Large intestine (tissue), 12 donors: Measurements from ENCODE around the gene LLPH. TPM values are rescaled to one million over a fixed set of nuclear protein-coding genes. Genes with fewer than 3 reads are reported as not detected.
"Not testable (repeated sequence)": the region's sequence is repeated elsewhere in the genome, so short reads cannot be mapped to it uniquely, and the experiment has no call there.

ENCODE experiments used
- DNase-seq, 2 donors: peaks; one replicate each; pipeline versions ENCODE4 v3.0.0 to v3.0.0-alpha.2; 2013
- H3K27ac ChIP-seq: one replicate; pipeline ENCODE4 v1.5.1; 2013; ENCODE audit warnings: low read length
- H3K27me3 ChIP-seq: 2 replicates; pipeline ENCODE4 v1.6.1; 2013; ENCODE audit warnings: low read length; ENCODE audit not compliant: control insufficient read depth, insufficient read depth
- H3K36me3 ChIP-seq: 2 replicates; pipeline ENCODE4 v1.6.1; 2013; ENCODE audit warnings: low read length; ENCODE audit not compliant: control insufficient read depth, insufficient read depth
- H3K4me1 ChIP-seq: one replicate; pipeline ENCODE4 v1.6.1; 2013; ENCODE audit warnings: low read length; ENCODE audit not compliant: control insufficient read depth, insufficient read depth
- H3K4me3 ChIP-seq: one replicate; pipeline ENCODE4 v1.5.1; 2013; ENCODE audit warnings: low read length
- H3K9me3 ChIP-seq: one replicate; pipeline ENCODE4 v1.6.1; 2013; ENCODE audit warnings: mild to moderate bottlenecking, low read depth, low read length, moderate library complexity; ENCODE audit not compliant: control insufficient read depth
- WGBS: methylation state at CpG from one replicate; pipeline ENCODE4 v1.1.5; 2013; ENCODE audit warnings: low lambda C conversion rate; ENCODE audit not compliant: insufficient coverage; 5-methylcytosine and 5-hydroxymethylcytosine counted together
- long read RNA-seq, 11 donors: transcript quantifications; one replicate each; lab custom pipeline, GENCODE V29; 2026
- polyA plus RNA-seq: library from polyadenylated mRNA; unstranded; fragments of 120-200 nt; gene quantifications from one replicate; pipeline ENCODE4 v1.2.1, GENCODE V29; 2013

LLPH gene
- 29.2 TPM for polyA plus RNA-seq
- long read RNA-seq, donor 1, full-length matches to known transcripts: 17 of 17 reads
- long read RNA-seq, donor 1, partial matches to known transcripts: 0 of 17 reads
- long read RNA-seq, donor 1, other reads (novel, unspliced or antisense): 0 of 17 reads
- long read RNA-seq, donor 2, full-length matches to known transcripts: 28 of 36 reads
- long read RNA-seq, donor 2, partial matches to known transcripts: 8 of 36 reads
- long read RNA-seq, donor 2, other reads (novel, unspliced or antisense): 0 of 36 reads
- long read RNA-seq, donor 3: 0 reads
- long read RNA-seq, donor 4, full-length matches to known transcripts: 1 of 1 reads
- long read RNA-seq, donor 4, partial matches to known transcripts: 0 of 1 reads
- long read RNA-seq, donor 4, other reads (novel, unspliced or antisense): 0 of 1 reads
- long read RNA-seq, donor 5, full-length matches to known transcripts: 11 of 11 reads
- long read RNA-seq, donor 5, partial matches to known transcripts: 0 of 11 reads
- long read RNA-seq, donor 5, other reads (novel, unspliced or antisense): 0 of 11 reads
- long read RNA-seq, donor 6, full-length matches to known transcripts: 12 of 20 reads
- long read RNA-seq, donor 6, partial matches to known transcripts: 8 of 20 reads
- long read RNA-seq, donor 6, other reads (novel, unspliced or antisense): 0 of 20 reads
- long read RNA-seq, donor 7, full-length matches to known transcripts: 17 of 17 reads
- long read RNA-seq, donor 7, partial matches to known transcripts: 0 of 17 reads
- long read RNA-seq, donor 7, other reads (novel, unspliced or antisense): 0 of 17 reads
- long read RNA-seq, donor 8, full-length matches to known transcripts: 22 of 22 reads
- long read RNA-seq, donor 8, partial matches to known transcripts: 0 of 22 reads
- long read RNA-seq, donor 8, other reads (novel, unspliced or antisense): 0 of 22 reads
- long read RNA-seq, donor 9, full-length matches to known transcripts: 16 of 22 reads
- long read RNA-seq, donor 9, partial matches to known transcripts: 6 of 22 reads
- long read RNA-seq, donor 9, other reads (novel, unspliced or antisense): 0 of 22 reads
- long read RNA-seq, donor 10, full-length matches to known transcripts: 29 of 29 reads
- long read RNA-seq, donor 10, partial matches to known transcripts: 0 of 29 reads
- long read RNA-seq, donor 10, other reads (novel, unspliced or antisense): 0 of 29 reads
- long read RNA-seq, donor 11, full-length matches to known transcripts: 16 of 16 reads
- long read RNA-seq, donor 11, partial matches to known transcripts: 0 of 16 reads
- long read RNA-seq, donor 11, other reads (novel, unspliced or antisense): 0 of 16 reads

DNA sequence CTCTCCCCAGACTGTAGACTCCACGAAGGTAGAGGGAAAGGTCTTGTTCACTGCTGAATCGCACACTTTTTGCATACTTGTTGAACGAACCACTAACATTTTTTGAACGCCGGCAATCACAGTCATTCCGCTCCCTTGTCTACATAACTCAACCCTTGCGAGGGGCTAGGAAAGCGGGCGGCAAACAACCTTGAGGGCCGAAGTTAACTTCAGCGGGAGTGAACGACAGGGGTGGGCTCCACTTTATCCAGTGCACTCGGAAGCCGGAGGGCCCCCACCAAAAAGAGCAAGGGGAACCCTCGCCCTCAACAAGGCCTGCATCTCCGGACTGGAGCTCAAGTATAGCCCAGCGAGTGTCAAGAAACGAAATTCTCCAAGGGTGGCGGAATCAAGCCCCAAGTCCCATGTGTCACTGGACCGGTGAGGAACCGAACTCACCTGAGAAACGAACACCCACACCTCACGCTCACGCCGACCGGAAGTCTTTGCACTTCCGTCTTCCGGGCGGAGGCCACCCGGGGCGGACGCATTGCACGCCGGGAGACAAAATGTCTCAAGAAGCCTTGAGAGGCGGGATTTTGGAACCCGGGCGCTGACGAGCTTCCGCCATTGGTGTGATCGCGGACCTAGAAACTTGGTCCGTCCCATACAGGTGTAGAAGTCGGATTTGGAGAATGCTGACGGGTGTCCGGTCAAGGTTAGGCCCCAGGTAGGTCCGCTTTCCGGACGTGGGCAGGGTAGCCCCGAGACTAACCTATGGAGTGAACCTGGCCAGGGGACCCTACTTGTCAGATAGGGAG, at the start of gene LLPH:
LLPH (minus strand) TSS at position 484 of the 800 bp plus-strand sequence. CDS start 1,644 bp downstream, outside the sequence.
- H3K4me3 ChIP-seq: peak within 1 kb of the TSS; percentile 88
- WGBS: no CpG with 5 or more reads among the region's 49 CpGs

DNA sequence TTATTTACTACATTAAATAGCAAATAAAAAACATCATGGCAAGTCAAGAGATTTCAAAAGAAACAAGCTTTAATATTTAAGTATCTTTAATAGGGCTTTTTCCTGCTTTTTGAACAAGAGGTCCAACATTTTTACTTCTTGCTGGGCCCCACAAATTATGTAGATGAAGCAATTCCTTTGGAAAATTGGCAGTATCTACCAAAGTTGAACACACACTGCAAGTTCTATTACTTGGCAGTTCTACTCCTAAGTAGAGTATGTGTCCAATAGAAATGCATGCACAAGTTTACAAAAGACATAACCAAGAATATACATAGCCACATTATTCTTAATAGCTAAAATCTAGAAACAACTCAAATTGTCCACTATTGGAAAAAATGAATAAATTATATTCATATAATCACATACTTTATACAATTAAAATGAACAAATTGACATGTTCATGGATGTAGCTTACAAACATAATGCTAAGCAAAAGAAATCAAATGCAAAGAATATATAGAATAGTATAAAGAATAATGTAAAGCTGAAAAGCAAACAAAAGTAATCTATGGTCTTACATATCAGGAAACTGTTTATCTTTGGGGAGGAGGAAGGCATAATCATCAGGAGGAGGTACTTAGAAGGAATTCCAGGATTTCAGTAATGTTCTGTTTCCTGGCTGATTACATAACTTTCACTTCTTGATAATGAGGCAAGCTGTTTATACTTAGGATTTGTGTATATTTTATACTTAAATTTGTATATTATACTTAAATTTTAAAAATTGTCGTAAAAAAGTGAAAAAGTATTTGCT, 45.8 kb upstream of the LLPH start:
- Histone ChIP-seq H3K4me3 (no peak overlapping the region), H3K27ac (no peak overlapping the region), H3K36me3 (no peaks in the 10 kb centered on the region), H3K4me1 (no peaks in the 10 kb centered on the region), H3K27me3 (peaks cover 12% of the 10 kb centered on the region), H3K9me3 (peaks cover 10% of the 10 kb centered on the region)
- no peak for DNase-seq
- no CpG with 5 or more reads among the region's 1 CpG for WGBS

More for the DNA sequence above, at the start of gene LLPH:
- Histone ChIP-seq H3K9me3 (peaks cover 3% of the 10 kb centered on the region), H3K4me1 (peaks cover 4% of the 10 kb centered on the region), H3K27ac (peak within 1 kb of the TSS; percentile 71), H3K27me3 (no peaks in the 10 kb centered on the region), H3K36me3 (peaks cover 22% of the 10 kb centered on the region)
- DNase-seq: peak; percentile 89 to 92

DNA sequence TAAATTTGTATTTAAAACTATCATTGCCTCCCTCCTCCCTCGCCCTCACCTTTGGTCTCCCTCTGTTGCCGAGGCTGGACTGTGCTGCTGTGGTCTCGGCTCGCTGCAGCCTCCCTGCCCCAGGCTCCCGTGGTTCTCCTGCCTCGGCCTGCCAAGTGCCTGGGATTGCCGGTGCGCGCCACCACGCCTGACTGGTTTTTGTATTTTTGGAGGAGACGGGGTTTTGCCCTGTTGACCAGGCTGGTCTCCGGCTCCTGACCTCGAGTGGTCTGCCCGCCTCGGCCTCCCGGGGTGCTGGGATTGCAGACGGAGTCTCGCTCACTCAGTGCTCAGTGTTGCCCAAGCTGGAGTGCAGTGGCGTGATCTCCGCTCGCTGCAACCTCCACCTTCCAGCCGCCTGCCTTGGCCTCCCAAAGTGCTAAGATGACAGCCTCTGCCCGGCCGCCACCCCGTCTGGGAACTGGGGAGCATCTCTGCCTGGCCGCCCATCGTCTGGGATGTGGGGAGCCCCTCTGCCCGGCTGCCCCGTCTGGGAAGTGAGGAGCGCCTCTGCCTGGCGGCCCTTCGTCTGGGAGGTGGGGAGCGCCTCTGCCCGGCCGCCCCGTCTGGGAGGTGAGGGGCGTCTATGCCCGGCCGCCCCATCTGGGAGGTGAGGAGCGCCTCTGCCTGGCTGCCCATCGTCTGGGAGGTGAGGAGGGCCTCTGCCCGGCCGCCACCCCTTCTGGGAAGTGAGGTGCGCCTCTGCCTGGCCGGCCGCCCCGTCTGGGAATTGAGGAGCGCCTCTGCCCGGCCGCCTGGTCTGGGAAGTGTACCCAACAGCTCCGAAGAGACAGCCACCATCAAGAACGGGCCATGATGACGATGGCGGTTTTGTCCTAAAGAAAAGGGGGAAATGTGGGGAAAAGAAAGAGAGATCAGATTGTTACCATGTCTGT, 44.1 kb upstream of the LLPH start:
- not testable (repeated sequence) for H3K27ac ChIP-seq, DNase-seq, H3K36me3 ChIP-seq, H3K4me1 ChIP-seq, H3K9me3 ChIP-seq, H3K4me3 ChIP-seq
- peaks cover 12% of the 10 kb centered on the region for H3K27me3 ChIP-seq
- WGBS: 77% methylated on average over 5 of the region's 54 CpGs

DNA sequence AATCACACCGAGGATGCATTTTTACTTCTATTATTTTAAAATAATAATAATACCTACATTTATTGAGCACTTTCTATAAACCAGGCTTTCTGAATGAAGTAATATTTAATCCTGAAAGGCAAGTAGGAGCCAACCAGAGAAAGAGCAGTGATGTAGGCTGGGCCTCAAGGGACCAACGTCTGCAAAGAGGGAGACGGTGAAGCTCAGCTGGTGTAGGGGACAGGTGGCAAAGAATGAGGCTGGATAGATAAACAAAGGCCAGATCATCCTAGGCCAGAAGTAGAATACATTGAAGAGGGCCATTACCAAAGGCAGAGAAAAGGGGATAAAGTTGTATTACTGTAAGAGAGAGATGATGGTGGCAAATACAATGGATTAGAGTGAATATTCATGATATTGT, 40.1 kb upstream of the LLPH start:
- DNase-seq: no peak
- WGBS: 94% methylated on average over 3 of the region's 3 CpGs
- Histone ChIP-seq H3K27me3 (no peaks in the 10 kb centered on the region), H3K4me3 (peak overlapping the region; percentile 81), H3K9me3 (peaks cover 10% of the 10 kb centered on the region), H3K27ac (peak overlapping the region; percentile 100), H3K36me3 (no peaks in the 10 kb centered on the region), H3K4me1 (peaks cover 9% of the 10 kb centered on the region)

DNA sequence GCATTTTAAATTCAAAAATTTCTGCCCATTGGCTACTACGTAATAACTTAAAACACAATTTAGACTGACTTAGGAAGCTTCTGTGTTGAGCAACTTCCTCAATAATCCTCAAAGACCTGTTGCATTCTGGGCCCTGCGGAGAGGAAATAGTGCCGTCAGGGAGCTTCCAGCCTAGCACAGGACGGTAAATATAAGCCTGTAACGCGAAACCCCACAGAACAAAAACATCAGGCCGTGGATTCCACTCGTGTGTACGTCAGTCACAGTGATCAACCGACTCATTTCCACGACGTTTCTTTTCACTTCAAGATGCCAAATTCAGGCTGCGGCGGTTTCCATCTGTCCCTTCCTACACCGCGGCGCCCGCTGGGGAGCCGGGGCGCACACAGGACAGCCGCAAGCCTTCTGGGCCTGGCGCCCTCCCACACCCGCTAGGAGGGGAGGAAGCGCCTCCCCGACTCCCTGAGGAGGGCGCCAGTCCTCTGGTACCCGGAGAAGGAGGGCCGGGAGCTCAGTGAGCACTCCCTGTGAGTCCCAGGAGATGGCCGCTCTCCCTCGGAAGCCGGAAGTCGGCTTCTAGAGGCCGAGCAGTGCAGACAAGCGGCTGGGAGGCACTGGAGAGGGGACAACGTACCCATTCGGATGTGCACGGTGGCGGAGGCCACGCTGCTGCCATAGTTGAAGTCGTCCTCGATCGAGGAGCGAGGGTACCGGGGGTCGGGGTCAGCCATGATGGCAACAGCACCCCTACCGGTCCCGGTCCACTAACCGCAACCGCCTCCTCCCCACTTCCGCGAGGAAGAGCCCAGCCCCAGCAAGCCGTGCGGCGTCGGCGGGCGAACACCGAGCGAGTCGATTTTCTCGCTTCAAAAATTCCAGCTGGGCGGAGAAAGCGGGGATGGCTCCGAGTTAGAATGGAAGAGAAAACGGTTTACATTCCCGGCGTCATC, 38.9 kb upstream of the LLPH start, which contains the start of gene TMBIM4:
TMBIM4 (minus strand) TSS at position 776 of the 950 bp plus-strand sequence; CDS start at position 731, 45 bp downstream.
- Histone ChIP-seq H3K9me3 (peaks cover 10% of the 10 kb centered on the region), H3K4me1 (peaks cover 9% of the 10 kb centered on the region), H3K4me3 (peak within 1 kb of the TSS; percentile 81), H3K27ac (peak within 1 kb of the TSS; percentile 100), H3K36me3 (no peaks in the 10 kb centered on the region), H3K27me3 (no peaks in the 10 kb centered on the region)
- no CpG with 5 or more reads among the region's 67 CpGs for WGBS
- DNase-seq: peak; percentile 84 to 96

DNA sequence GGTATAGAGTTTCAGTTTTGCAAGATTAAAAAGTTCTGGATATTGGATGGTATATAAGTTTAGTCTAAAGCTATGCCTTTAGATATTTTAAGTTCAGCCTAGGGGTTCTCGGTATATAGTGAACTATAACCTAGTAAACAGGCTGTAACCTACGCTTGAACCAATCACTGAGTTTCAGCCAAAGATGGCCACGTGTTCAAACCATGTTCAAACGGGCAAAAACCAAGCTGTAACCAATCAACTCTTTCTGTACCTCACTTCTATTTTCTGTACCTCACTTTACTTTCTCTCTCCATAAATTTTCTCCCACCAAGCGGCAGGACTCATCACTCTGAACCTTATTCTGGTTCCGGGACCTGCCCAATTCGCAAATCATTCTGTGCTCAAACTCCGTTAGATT, 37.9 kb upstream of the LLPH start:
- Histone ChIP-seq H3K4me3 (peak overlapping the region; percentile 81), H3K27ac (peak overlapping the region; percentile 100), H3K9me3 (peaks cover 7% of the 10 kb centered on the region), H3K27me3 (no peaks in the 10 kb centered on the region), H3K4me1 (peaks cover 9% of the 10 kb centered on the region), H3K36me3 (no peaks in the 10 kb centered on the region)
- 86% methylated on average over 3 of the region's 8 CpGs for WGBS
- no peak for DNase-seq

DNA sequence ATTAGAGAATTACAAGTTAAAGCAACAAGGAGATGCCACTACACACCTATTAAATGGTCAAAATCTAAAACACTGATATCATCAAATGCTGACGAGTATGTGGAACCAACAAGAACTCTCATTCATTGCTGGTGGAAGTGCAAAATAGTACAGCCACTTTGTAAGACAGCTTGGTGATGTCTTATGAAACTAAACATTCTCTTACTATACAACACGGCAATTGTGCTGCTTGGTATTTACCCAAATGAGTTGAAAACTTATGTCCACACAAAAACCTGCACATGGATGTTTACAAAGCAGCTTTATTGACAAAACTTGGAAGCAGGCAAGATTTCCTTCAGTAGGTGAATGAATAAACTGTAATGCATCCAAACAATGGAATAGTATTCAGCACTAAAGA, 36.0 kb upstream of the LLPH start:
- no peak for DNase-seq
- H3K4me3 ChIP-seq: no peak overlapping the region
- H3K27ac ChIP-seq: no peak overlapping the region
- WGBS: no CpG with 5 or more reads among the region's 2 CpGs
- H3K27me3 ChIP-seq: no peaks in the 10 kb centered on the region
- no peaks in the 10 kb centered on the region for H3K36me3 ChIP-seq
- peaks cover 9% of the 10 kb centered on the region for H3K4me1 ChIP-seq
- H3K9me3 ChIP-seq: peaks cover 7% of the 10 kb centered on the region
